Activated gamma-delta T cell treated with Interleukin-2 at 50 U/mL for 16 hours (primary cell): ENCODE data around the gene XIRP1.

Source experiments
- DNase-seq: peaks from one replicate; pipeline ENCODE4 v3.0.0-alpha.2; 2020

Gene XIRP1

DNA sequence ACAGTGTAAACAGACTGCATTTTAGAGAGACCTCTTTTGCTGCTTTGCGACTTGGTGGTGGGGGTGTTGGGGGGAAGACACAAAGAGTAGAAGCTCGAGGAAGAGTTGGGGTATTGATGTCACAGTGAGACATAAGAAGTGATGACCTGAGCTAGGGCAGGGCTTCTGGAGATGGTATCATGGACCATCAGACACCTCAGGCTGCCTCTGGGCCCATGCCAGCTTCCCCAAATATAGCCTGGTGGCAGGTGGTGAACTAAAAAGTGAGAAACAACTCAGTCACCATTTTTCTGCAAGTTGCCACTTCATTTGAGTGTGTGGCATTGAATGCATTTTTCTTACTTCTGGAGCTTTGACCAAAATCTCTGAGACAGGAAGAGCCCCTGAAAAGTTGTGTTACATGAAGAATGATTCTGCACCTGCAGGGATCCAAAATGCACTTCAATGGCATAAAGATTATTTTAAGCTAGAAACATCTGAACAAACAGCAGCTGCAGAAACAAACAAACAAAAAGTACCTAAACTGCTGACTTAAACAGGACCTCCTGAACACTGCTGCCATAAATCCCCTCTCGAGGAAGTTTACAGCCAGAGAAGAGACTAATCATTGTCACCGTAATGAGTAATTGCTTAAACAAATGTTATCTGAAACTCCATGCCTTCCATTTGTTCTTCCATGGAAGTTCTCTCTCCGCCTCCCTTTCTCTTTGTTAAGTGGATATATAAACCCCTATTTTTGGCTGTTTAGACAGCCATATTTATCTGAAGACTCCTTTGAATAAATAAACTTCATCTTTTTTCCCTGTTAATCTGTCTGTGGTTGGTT lies 15.2 kb upstream of the XIRP1 start:
- DNase-seq = no peak

DNA sequence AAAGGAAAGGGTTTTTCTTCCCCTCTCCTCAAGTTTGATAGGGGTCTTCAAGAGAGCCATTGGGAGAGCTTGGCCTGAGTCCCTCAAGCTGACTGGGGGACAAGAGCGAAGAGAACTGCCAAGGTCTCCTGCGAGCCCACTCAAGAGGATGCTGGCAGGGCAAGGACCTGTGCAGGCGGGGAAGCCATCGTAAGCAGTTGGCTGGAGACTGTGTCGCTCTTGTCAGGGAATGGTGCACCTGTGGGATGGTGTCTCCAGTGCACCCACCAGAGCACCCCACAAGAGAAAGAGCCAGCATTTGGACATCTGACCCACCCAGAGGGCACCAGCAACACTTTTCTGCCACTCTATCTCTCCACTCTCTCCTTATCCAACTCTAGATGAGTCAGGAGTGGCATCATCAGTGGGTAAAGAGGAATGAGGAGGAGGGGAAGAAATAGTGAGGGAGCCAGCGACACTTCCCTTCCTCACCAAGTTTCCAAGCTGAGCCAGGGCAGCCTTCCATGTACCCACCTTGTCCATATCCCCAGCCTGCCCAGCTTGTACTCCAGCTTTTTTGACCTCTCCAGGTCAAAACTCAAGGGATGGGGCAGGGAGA lies 13.6 kb upstream of the XIRP1 start:
- no peak for DNase-seq

DNA sequence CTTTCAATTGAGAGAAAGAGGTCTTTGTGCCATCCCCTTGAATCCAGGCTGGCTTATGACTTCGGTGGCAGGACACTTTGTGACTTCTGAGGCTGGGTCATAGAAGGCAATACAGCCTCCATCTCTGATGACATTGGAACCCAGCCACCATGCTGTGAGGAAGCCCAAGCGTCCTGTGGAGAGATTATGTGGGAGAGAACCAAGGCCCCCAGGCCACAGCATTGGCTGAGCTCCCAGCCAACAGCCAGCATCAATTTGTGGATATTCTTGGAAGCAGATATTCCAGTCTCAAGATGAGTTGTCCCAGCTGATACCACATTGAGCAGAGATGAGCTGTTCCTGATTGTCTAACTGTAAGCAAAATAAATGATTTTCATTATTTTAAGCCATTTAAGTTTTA lies 12.7 kb upstream of the XIRP1 start:
- no peak for DNase-seq

DNA sequence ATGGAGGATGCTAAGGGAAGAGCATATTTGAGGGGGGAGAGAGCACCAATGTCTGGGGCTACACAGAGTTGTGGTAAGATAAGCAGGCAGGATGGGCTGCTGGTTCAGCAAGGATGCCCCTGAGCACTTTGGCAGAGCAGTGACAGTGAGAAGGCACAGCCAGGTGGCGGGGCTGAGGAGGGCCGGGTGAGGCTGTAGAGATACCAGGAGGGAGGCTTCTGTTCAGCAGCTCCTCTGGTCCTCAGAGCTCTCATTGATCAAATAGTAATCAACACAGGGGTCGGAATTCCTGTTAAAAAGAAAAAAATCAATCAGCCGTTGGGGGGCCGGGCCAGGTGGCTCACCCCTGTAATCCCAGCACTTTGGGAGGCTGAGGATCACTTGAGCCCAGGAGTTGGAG lies 11.5 kb upstream of the XIRP1 start:
- no peak for DNase-seq

DNA sequence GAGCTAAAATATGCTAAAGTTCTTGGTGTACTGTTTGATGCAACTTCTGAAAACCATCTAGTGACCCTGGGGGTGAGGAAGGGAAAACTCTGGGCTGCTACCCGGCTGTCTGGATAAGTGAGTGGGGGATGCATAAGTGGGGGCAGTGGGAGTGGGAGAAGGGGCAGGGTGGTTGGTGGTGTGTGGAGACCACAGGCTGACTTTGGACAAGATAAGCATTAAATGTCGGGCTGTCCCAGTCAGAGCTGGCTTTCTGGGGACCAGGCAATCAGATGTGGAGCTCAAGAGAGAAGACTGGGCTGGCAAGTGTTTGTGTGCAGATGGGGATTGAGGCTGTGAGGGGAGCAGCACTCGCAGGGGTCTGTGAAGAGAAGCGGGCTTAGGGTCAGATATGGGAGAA lies 11.0 kb upstream of the XIRP1 start:
- no peak for DNase-seq

DNA sequence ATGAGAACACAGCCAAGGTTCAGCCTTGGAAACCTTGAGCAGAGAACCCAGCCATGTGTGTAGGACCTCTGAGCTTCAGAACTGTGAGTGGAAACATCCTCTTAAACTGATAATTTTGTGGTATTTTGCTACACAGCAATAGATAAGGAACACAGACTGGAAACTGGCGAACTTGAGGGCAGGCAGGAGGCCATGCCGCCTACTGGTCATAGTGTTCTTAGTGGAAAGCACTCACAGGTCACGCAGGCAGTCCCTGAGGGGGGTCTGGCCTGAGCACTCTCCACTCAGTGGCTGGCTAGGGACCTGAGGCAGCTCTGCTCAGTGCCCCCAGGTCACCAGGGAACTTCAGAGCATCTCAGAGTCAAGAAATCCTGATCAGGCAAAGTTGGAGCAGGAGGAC lies 9.7 kb upstream of the XIRP1 start:
- DNase-seq = no peak

DNA sequence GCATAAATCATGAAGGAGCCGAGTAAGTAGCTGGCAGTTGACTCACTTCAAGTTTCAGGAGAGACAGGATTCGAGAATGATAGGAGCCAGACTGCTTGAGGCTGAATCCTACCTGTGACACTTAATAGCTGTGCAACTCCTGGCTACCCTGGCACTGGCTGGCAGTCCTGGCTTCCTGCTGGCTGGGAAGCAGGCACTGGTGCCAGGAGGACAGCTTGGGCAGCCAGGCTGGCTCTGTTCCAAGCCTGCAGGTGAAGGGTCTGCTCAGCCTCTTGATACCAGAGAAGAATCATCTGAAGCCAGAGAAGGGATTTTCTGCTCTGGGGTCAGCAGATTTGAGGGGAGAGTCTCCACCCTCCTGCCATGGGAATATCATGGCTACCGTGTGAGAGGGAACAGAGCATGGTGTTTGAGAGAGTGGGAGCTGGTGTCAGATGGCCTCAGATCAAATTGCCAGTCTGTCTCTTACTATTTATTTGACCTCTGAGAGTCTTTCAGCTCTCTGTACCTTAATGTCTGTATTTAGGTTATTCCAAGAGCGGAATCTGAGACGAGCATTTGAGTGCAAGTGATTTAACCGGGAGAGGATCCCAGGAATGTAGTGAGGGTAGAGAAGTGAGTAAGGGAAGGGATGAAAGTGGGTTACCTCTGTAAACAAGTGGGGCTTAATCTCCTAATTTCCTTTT lies 4.4 kb upstream of the XIRP1 start:
- DNase-seq = no peak

DNA sequence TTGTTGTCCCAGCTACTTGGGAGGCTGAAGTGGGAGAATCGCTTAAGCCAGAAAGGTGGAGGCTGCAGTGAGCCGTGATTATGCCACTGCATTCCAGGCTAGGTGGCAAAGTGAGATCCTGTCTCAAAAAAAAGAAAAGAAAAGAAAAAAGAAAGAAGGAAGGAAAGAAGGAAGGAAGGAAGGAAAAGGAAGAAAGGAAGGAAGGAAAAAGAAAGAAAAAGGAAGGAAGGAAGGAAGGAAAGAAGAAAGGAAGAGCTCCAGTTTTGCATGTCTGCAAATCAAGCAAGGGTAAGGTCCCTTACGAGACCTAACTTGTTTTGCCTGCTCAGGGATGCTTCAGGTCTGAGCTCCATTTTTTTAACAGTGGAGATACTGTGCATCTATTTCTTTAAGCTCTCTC lies 3.6 kb upstream of the XIRP1 start:
- no peak for DNase-seq

DNA sequence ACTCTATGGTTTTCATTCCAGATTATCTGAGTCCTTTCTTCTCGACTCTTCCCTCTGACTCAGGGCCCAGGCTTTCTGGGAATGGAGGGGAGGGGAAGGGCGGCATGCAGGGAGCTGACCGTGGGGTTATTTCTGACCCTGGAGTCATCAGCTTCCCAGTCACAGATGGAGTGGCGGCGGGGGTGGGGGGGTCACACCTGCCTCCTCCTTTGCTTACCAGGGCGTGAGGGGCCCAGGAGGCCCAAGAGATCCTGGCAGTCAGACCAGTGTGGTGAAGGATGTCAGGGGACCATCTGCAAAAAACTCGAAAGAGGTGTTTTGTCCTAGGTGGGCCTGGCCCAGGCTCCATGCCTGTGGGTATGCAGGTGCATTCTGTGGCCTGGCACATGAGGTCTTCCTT lies 996 bp upstream of the XIRP1 start:
- no peak for DNase-seq

DNA sequence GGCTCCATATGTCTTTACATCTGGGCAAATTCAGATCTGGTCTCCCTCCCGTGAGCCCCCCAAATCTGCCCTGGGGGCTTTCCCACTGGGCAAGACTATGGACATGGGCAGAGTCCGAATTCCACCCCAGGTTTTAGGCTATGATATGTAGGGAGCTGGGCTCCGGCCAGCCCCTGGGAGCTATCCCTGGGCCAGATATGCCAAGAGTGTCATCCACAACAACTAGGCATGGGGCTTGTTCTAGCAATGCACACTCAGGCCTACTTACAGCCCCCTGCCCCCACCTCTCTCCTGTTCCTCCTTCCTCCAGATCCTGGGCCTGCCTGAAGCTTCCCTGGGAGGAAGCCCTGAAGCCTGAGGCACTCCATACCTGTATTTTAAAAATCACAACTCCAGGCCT lies 622 bp downstream of the XIRP1 start:
- no peak for DNase-seq

DNA sequence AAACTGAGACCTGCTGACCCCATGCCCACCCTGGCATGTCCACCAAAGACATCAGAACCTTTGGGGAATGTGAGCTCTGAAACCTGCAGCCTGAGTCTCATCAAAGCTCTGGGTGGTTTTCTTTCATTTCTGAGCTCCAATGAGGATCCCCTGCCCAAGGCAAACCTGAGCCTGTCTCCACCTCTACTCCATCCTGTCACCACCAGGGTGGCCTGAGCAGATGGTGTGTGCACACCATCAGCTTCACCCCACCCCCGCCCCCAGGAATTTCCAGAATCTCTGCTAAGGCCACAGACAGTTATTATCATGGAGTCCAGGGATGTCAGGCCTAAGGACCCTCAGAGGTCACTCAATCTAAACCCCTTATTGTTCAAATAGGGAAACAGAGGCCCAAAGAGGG lies 1.3 kb downstream of the XIRP1 start:
- DNase-seq = no peak

DNA sequence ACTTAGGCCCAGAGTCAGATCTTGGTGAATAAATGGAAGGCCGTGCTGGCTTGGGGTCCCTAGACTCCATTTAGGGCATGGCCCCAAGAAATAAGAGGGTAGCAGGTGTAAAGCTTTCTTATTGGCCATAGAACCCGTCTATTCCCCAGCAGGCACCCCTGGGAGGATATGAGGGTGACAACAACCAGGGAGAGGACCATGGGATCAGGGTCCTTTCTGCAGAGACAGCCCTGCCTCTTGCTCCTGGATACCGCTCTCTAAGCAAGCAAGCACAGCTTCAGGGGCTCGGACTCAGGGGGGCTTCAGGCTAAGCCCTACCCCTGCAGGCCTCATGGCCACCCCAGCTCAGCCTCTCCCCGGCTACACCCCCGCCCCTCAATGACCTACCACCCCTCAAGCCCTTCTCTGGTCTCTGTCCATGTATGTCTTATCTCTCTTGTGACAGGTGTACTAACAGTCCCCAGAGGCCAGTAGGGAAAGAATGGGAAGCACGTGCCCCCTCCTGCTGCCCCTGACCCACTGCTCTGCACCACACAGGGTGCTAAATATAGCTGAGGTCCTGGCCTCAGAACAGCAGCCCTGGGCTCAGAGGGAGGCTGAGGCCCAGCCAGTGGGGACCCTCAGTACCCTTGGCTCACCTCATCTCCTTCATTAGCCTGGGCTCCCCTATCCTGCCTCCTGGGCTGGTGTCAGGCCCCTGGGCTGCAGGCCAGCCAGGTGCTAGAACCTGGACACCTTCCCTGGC lies 1.9 kb downstream of the XIRP1 start:
- no peak for DNase-seq

DNA sequence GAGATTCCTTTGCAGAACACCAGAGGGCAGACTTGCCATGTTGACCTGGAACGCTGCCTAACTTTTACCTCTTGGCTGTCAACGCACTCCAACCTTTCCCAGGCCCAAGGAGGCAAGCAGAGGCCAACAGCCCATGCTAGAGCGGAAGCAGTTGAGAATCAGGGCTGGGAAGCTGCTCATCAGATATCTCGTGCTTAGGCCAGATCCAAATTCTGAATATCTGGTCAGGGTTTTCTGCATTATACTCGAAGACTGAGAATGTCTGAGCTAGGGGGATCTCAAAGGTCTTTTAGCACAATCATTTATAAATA lies 2.5 kb downstream of the XIRP1 start:
- DNase-seq = peak; percentile 40

DNA sequence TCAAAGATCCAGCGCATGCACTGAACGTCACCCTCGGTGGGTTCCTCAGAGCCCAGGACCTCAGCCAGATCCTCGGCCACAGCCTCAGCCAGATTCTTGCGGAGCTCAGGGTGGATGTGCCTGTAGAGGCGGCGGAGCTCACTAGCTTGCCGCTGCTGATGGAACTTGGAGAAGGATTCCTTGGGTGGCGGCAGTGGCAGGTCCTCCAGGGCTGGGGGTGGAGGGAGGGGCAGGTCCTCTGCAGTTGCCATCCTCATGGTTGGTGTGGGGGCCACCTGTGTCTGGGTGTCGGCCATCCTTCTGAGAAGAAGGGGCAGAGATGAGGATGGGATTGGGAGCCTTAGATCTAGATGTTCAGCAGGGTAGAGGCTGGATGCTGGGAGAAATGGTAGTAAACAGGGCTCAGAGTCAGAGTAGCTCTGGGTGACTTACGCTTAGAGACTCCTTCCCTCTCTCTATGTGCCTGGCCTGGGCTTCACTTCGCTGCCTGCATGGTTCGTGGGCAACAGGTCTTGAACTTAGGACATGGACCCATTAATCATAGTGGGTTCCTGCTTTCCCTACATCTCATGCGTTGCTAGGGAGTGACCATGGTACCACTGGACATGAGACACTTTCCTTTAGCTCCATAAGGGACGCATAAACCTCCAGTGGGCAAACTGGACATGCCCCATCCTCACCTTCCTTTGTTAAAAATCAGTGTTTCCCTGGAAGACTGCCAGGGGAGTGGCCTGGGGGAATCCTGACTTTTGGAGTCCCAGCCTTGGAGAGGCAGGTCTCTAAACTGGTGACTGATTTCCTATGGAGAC lies 3.0 kb downstream of the XIRP1 start:
- DNase-seq = no peak

DNA sequence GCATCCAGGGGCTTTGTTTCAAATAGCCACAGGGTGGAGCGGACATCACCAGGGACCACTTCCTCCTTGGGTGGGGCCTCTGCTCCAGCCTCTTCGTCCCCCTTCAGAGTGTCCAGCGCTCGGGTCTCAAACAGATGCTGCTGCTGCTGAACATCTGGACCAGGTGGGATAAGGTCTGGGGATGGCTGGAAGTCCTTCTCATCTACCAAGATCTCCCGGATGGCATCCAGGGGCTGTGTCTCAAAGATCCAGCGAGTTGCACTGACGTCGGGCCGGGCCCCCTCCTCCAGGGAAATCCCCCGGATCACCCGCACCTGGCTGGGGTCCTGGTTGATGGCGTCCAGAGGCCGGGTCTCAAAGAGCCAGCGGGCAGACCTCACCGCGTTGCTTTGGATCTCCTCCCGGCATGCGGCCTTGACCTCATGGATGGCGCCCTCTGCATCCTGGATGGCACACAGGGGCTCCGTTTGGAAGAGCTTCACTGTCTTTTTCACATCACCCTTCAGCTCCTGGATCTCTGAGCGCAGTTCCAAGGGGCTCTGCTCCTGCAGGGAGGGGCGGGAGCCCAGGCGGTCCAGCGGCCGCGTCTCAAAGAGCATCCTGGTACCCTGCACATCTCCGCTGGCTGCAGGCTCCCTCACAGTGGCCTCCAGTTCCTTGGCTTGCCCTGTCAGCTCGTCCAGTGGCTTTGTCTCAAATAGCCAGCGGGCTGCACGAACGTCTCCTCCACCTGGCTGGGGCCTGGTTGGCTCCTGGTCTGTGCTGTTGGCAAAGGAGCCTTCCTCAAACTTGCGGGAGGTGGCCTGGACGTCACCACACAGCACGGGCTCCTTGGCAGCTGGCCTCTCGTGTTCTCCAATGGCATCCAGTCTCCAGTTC lies 3.9 kb downstream of the XIRP1 start:
- no peak for DNase-seq

DNA sequence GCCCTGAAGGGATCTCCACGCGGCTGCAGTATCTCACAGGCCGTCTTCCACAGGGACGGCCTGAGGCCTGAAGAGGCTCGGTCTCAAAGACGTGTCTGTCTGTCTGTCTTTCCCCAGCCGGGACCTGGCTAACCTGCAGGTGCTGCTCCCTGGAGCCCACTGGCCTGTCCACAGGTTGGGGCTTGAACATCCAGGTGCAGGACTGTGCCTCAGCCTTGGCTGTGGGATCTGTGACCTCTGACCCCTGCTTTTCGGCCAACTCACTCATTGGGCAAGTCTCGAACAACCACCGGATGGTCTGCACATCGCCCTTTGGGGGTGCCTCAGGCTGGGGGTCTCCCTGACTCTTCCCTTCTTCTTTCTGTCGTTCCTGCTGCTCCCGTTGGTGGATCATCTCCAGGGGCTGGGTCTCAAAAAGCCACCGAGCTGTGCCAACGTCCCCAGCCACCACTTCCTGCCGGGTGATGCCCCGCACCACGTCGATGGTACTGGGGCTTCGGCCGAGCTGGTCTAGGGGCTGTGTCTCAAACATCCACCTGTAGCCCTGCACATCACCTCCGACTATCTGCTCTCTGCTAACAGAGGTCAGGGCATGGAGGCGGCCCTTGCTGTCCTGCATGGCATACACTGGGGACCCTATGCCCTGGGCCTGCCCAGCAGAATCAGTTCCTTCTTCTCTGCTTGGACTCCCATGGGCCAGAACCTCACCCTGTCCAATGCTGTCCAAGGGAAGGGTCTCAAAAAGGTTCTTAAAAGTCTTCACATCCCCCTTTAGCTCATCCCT lies 4.8 kb downstream of the XIRP1 start:
- DNase-seq = no peak

DNA sequence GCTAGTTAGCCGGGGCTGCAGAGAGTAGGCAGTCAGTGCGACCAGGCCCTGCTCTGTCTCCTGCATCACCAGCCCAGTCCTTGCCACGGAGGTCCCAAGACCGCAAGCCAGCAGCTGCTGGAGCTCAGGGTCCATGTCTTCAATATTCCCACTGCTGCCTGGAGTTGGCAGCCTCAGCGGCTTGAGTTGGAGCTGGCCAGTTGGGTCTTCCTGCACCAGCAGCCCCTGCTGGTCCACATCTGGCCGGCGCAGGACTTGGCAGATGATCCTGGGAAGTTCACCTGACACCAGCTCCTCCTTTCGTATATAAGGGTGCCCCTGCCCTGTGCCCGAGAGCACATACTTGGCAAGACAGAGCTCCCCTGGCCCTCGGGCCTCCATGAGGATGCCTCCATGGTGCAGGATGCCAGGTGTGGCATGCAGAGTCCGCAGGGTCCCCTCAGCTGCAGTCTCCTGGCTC lies 5.7 kb downstream of the XIRP1 start:
- no peak for DNase-seq

DNA sequence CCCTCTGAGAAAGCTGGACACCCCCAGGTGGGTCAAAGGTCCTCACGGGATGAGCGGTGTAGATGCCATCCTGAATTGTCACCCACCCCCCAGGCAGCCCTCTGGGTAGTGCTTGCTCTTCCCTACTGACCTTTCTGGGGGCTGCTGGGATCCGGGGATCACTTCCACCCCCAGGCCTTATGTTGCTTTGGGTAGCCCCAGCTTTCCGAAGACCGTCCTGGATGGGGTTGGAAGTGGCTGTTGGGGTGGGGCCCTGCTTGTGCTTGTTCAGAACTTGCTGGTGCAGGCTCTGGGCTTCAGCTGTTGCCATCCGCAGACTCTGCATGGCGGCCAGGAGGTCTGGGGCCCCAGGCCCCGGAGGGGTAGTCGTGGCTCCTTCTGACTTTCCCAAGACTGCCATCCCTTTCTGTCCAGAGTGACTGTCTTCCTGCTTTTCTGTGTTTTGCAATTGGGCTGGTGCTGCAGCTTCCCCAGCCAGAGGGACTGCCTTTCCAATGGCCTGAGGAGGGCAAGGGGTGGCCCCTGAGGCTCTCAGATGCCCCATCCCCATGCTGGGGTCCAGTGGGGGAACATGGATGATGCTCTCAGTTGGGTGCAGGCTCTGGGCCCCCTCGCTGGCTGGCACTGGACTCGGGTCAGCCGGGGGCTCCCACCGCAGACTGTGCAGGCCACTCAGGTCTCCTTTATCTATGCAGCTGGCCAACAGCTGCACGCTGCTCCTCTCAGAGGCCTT lies 6.3 kb downstream of the XIRP1 start:
- no peak for DNase-seq

DNA sequence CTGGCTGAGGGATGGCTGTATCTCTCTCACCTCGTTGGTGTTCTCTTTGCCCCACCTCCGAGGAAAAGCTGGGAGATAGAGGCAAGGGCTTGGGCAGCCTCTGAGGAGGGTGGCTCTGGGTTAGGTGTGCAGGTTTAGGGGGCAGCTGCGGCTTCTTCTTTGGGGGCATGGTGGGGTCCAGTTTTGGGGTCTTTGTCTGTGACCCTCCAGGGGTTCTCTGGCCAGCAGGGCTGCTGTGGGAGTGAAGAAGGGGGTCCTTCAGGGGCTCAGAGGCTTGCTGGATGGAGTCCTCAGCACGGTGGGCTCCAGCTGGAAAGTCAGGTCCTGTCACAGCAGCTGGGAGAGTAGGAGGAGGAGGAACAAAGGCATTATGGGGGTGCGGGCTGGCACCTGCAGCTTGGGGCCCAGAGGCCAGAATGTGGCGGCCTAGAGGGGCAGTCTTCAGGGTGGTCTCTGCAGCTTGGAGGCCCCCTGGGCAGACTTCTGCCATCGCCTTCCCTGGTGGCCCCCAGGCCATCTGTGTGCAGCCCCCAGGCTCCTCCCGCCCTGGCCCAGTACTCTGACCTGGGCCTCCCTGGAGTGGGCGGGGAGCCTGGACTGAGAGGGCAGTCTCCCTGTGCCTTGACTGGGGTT lies 7.0 kb downstream of the XIRP1 start:
- DNase-seq = no peak

DNA sequence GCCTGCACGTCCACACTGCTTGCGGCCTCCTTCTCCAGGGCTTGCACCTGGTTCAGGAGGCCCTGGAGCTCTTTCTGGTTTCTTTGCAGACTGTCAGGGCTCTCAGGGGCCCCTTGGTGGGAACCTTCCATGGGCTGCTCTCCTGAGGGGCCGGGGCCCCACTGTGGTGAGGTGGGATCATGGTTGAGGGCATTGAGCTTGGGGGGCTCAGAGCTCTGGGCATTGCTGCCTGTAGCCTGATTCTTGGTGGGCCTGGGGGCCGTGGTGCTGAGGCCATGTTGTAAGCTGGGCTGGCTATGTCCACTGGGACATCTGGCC lies 7.5 kb downstream of the XIRP1 start:
- no peak for DNase-seq
